ENCODE data around the gene FOXK1.

DNA sequence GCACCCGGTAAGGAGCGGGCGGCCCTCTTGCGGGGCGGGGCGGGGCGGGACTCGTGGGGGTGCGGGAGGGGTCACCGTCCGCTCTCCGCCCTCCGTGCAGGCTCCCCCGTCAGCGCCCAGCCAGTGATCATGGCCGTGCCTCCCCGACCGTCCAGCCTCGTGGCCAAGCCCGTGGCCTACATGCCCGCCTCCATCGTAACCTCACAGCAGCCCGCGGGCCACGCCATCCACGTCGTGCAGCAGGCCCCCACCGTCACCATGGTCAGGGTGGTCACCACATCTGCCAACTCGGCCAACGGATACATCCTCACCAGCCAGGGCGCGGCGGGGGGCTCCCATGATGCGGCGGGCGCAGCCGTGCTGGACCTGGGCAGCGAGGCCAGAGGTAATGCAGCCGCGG is 77.1 kb downstream of the FOXK1 start:
- TF ChIP-seq, protein P1, sequence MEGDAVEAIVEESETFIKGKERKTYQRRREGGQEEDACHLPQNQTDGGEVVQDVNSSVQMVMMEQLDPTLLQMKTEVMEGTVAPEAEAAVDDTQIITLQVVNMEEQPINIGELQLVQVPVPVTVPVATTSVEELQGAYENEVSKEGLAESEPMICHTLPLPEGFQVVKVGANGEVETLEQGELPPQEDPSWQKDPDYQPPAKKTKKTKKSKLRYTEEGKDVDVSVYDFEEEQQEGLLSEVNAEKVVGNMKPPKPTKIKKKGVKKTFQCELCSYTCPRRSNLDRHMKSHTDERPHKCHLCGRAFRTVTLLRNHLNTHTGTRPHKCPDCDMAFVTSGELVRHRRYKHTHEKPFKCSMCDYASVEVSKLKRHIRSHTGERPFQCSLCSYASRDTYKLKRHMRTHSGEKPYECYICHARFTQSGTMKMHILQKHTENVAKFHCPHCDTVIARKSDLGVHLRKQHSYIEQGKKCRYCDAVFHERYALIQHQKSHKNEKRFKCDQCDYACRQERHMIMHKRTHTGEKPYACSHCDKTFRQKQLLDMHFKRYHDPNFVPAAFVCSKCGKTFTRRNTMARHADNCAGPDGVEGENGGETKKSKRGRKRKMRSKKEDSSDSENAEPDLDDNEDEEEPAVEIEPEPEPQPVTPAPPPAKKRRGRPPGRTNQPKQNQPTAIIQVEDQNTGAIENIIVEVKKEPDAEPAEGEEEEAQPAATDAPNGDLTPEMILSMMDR (IDR thresholded peaks at IDR 0.05; ENCODE audit: low read depth, low read length), result no peak
- no peak for TF ChIP-seq EZH2phosphoT487 (IDR thresholded peaks at IDR 0.05; ENCODE audit: low read depth)
